GM10248 (cell line): Measurements from ENCODE around the gene MPDU1.

Experiments
- CTCF ChIA-PET: fragments of 300-600 bp; sonication (Branson Sonifier 250); formaldehyde crosslinking; extraction: SDS; loops from one replicate; lab custom pipeline; 2021; ENCODE audit warnings: antibody characterized with exemption; lab: Yijun Ruan, JAX
- POLR2A ChIA-PET: fragments of 350-650 bp; sonication (Branson Sonifier 250); formaldehyde crosslinking; extraction: SDS; loops from one replicate; lab custom pipeline; 2020; ENCODE audit warnings: antibody characterized with exemption; lab: Yijun Ruan, JAX
- DNase-seq: peaks from one replicate; pipeline ENCODE4 v3.0.0; 2012; ENCODE audit errors: extremely low spot score
- TF ChIP-seq, protein P1 (sequence below): IDR thresholded peaks from 2 replicates; pipeline ENCODE4 v1.5.1; 2012; ENCODE audit warnings: mild to moderate bottlenecking, low read depth; ENCODE audit errors: extremely low read depth, missing control alignments, control extremely low read depth

MPDU1 gene

GRCh38 chr17:7636163-7636562 lies 52.5 kb downstream of the MPDU1 start:
- POLR2A ChIA-PET: no interaction called here
- DNase-seq: no peak
- TF ChIP-seq, protein P1, sequence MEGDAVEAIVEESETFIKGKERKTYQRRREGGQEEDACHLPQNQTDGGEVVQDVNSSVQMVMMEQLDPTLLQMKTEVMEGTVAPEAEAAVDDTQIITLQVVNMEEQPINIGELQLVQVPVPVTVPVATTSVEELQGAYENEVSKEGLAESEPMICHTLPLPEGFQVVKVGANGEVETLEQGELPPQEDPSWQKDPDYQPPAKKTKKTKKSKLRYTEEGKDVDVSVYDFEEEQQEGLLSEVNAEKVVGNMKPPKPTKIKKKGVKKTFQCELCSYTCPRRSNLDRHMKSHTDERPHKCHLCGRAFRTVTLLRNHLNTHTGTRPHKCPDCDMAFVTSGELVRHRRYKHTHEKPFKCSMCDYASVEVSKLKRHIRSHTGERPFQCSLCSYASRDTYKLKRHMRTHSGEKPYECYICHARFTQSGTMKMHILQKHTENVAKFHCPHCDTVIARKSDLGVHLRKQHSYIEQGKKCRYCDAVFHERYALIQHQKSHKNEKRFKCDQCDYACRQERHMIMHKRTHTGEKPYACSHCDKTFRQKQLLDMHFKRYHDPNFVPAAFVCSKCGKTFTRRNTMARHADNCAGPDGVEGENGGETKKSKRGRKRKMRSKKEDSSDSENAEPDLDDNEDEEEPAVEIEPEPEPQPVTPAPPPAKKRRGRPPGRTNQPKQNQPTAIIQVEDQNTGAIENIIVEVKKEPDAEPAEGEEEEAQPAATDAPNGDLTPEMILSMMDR: no peak
- CTCF ChIA-PET: interaction anchor here (7.8 kb wide), 1 partner anchor 51 kb away, joined by 112 read pairs; the partner anchor contains the start of genes TP53 and WRAP53
